A549 (cell line): ENCODE data around the gene GTF2F1.

Source experiments
- EP300 ChIP-seq, 2 experiments: fragments of >200 bp; sonication (Bioruptor Twin); formaldehyde crosslinking; IDR thresholded peaks; 2 replicates in 1 of 2; 3 replicates in 1 of 2; pipeline ENCODE4 v1.6.1; 2016 to 2017
- POLR2A ChIP-seq: IDR thresholded peaks from 2 replicates; pipeline ENCODE4 v1.6.1; 2012; ENCODE audit warnings: mild to moderate bottlenecking, low read length
- RAD21 ChIP-seq, 2 experiments: fragments of >200 bp in 1 of 2; sonication (Bioruptor Twin) in 1 of 2; formaldehyde crosslinking in 1 of 2; IDR thresholded peaks in 1 of 2; conservative IDR thresholded peaks in 1 of 2; 2 replicates in 1 of 2; 3 replicates in 1 of 2; pipeline ENCODE4 v1.6.1; 2012 to 2018; ENCODE audit warnings: inconsistent platforms in 1 of 2
- TF ChIP-seq, protein P1 (sequence below): fragments of >200 bp; sonication (Bioruptor Twin); formaldehyde crosslinking; IDR thresholded peaks from 3 replicates; pipeline ENCODE4 v1.5.1; 2016

- TF ChIP-seq, protein P1, sequence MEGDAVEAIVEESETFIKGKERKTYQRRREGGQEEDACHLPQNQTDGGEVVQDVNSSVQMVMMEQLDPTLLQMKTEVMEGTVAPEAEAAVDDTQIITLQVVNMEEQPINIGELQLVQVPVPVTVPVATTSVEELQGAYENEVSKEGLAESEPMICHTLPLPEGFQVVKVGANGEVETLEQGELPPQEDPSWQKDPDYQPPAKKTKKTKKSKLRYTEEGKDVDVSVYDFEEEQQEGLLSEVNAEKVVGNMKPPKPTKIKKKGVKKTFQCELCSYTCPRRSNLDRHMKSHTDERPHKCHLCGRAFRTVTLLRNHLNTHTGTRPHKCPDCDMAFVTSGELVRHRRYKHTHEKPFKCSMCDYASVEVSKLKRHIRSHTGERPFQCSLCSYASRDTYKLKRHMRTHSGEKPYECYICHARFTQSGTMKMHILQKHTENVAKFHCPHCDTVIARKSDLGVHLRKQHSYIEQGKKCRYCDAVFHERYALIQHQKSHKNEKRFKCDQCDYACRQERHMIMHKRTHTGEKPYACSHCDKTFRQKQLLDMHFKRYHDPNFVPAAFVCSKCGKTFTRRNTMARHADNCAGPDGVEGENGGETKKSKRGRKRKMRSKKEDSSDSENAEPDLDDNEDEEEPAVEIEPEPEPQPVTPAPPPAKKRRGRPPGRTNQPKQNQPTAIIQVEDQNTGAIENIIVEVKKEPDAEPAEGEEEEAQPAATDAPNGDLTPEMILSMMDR: no peak
- TF ChIP-seq RAD21 (conservative IDR thresholded peaks at IDR 0.05 in 1 of 2, IDR thresholded peaks at IDR 0.05 in 1 of 2) (no peak), POLR2A (no peak), EP300 (IDR thresholded peaks at IDR 0.05) (no peak)
Observed at GRCh38 chr19:6394831-6395230, 1.9 kb upstream of the GTF2F1 start.
